GM12872 (cell line): ENCODE measurements around the gene TMX3.

Experiments
- CTCF ChIP-seq: IDR thresholded peaks from 3 replicates; pipeline ENCODE4 v1.5.1; 2011; ENCODE audit warnings: low read depth, mild to moderate bottlenecking, low read length, moderate library complexity; ENCODE audit not compliant: insufficient read depth

The TMX3 gene

GRCh38 chr18:68725346-68725745, 10.4 kb upstream of the TMX3 start:
- TF ChIP-seq CTCF: no peak

GRCh38 chr18:68724021-68724420, 9.1 kb upstream of the TMX3 start:
- TF ChIP-seq CTCF: no peak

GRCh38 chr18:68723539-68723938, 8.6 kb upstream of the TMX3 start:
- no peak for TF ChIP-seq CTCF

- no peak for TF ChIP-seq CTCF
These were observed 7.9 kb upstream of the TMX3 start for GRCh38 chr18:68722821-68723220.

- TF ChIP-seq CTCF: no peak
These were observed 7.0 kb upstream of the TMX3 start for GRCh38 chr18:68721681-68722583.

GRCh38 chr18:68714366-68714711, 569 bp downstream of the TMX3 start:
- no peak for TF ChIP-seq CTCF

GRCh38 chr18:68713796-68714195, 1.1 kb downstream of the TMX3 start:
- no peak for TF ChIP-seq CTCF
